ENCODE data around the gene ZSCAN29. TPM values are rescaled to one million over a fixed set of nuclear protein-coding genes. Genes with fewer than 3 reads are reported as not detected.

Gene ZSCAN29
- total and polyA plus RNA-seq, 2 of the 13 experiments (the other 11 are each of a cell fraction or from before 2014, with no cell fraction given) = 8.3 to 27.4 TPM

GRCh38 chr15:43329960-43330779 is 40.7 kb downstream of the ZSCAN29 start, which contains the start of gene LCMT2 (continued):
- TF ChIP-seq PAX8 (CRISPR knock-in tag; IDR thresholded peaks at IDR 0.05; ENCODE audit: borderline replicate concordance) (no peak), ZNF296 (CRISPR knock-in tag; conservative IDR thresholded peaks at IDR 0.05) (no peak), ZBED4 (CRISPR knock-in tag; IDR thresholded peaks at IDR 0.05; ENCODE audit: borderline replicate concordance) (peak; percentile 15; the same call in 1 of the 2 replicates), NRL (CRISPR knock-in tag; IDR thresholded peaks at IDR 0.05; ENCODE audit: borderline replicate concordance) (peak; percentile 35; the same call in 1 of the 2 replicates), HNRNPUL1 (IDR thresholded peaks at IDR 0.05; ENCODE audit: low read depth, low read length) (no peak), ZNF550 (CRISPR knock-in tag; IDR thresholded peaks at IDR 0.05; ENCODE audit: borderline replicate concordance) (0 out of 2 replicates have a peak, but pooled peaks have one; percentile 66), CTCF (CRISPR knock-in tag; IDR thresholded peaks at IDR 0.05) (no peak; the same call in 1 of the 2 replicates), FIP1L1 (IDR thresholded peaks at IDR 0.05; ENCODE audit: borderline replicate concordance, insufficient read depth, low read depth, low read length) (no peak), ZNF749 (CRISPR knock-in tag; IDR thresholded peaks at IDR 0.05; ENCODE audit: borderline replicate concordance) (no peak; the same call in 1 of the 2 replicates), POGZ (CRISPR knock-in tag; IDR thresholded peaks at IDR 0.05) (peak; percentile 66), PBX2 (CRISPR knock-in tag; IDR thresholded peaks at IDR 0.05) (no peak), DRAP1 (CRISPR knock-in tag; IDR thresholded peaks at IDR 0.05) (peak; percentile 93), CBX2 (IDR thresholded peaks at IDR 0.05; ENCODE audit: low read depth, low read length) (no peak), CBX2 (CRISPR knock-in tag; IDR thresholded peaks at IDR 0.05; ENCODE audit: low read depth) (peak; percentile 40; the same call in 1 of the 2 replicates), ATRX (CRISPR knock-in tag; IDR thresholded peaks at IDR 0.05; ENCODE audit: borderline replicate concordance) (no peak), MED8 (CRISPR knock-in tag; IDR thresholded peaks at IDR 0.05; ENCODE audit: insufficient replicate concordance) (peak; percentile 36), ZKSCAN1 (IDR thresholded peaks at IDR 0.05; ENCODE audit: low read length) (no peak), BRCA1 (CRISPR knock-in tag; IDR thresholded peaks at IDR 0.05) (no peak; the same call in 1 of the 2 replicates), ZFP36L2 (CRISPR knock-in tag; IDR thresholded peaks at IDR 0.05) (0 out of 2 replicates have a peak, but pooled peaks have one; percentile 27), ONECUT2 (CRISPR knock-in tag; IDR thresholded peaks at IDR 0.05) (no peak), HIVEP1 (CRISPR knock-in tag; IDR thresholded peaks at IDR 0.05) (peak; percentile 83)

All from HepG2 (cell line).